GM12865 (cell line): ENCODE measurements around the gene ZNF487.
"Not testable (repeated sequence)": the region's sequence is repeated elsewhere in the genome, so short reads cannot be mapped to it uniquely, and the experiment has no call there.

ENCODE experiments used
- DNase-seq: peaks from one replicate; pipeline ENCODE4 v3.0.0; 2010; ENCODE audit warnings: low read depth
- H3K4me3 ChIP-seq: 2 replicates; pipeline ENCODE4 v1.5.1; 2011; ENCODE audit warnings: mild to moderate bottlenecking, low read depth, low read length, control low read depth
- CTCF ChIP-seq: IDR thresholded peaks from 2 replicates; pipeline ENCODE4 v1.5.1; 2011; ENCODE audit warnings: low read length, control low read depth, low read depth, inconsistent platforms; ENCODE audit not compliant: insufficient read depth; ENCODE audit errors: missing control alignments

Gene ZNF487

DNA sequence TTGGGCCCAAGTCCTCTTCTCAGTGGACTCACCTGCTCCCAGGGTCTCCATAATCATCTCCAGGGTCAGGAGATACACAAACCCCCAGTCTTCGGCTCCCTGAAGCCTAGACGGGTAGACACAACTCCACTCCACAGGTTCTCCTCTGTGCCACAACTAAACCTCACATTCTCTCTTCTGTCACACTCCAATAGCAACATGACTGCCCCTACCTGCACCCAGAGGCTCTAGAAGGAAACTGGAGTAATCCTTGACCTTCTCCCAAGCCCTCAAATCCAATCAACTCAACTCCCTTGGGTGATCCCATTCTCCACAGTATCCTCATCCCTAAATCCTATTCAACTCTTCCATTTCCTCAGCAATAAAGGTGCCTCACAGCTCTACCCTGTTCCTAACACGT, 44.2 kb upstream of the ZNF487 start:
- no peak overlapping the region for H3K4me3 ChIP-seq
- DNase-seq: no peak
- TF ChIP-seq CTCF: no peak

- not testable (repeated sequence) for DNase-seq, H3K4me3 ChIP-seq
Observed at GRCh38 chr10:43393186-43393585, 43.7 kb upstream of the ZNF487 start.

DNA sequence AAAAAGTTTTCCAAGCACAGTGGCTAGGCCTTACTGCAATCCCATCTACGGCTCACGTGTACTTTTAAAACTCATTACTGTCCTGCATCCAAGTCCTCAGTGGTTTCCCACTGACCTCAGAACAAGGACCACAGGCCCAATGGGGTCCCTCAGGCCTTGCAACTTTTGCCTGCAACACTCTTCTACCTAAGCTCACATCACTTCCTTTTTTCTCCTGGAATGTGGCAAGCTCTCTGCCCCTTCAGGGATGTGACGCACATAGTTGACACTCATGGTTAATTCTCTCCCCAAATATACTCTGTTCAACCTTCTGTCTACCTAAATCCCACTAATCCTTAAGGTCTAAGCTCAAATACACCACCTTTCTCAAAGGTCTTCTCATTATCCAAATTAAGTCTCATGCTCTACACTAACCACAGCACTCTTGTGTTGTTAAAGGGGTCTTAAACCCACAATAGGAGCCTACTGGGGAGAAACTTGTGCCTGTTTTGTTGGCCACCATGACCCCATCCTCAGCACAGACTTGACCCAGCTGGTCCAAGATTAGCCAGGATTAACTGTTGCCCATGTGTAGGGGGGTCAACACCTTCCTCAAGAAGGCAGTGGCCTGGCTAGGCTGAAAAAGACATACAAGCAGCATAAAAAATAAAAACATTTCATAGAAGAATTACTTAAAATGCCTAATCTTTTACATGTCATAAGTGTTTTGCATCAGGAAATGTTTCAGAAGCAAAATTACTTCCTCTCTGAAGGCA, 43.1 kb upstream of the ZNF487 start:
- no peak for DNase-seq
- no peak for TF ChIP-seq CTCF
- H3K4me3 ChIP-seq: no peak overlapping the region

- no peak for TF ChIP-seq CTCF
- peak overlapping the region; percentile 90 for H3K4me3 ChIP-seq
- DNase-seq: no peak
Observed at GRCh38 chr10:43394868-43395267, 42.0 kb upstream of the ZNF487 start.

DNA sequence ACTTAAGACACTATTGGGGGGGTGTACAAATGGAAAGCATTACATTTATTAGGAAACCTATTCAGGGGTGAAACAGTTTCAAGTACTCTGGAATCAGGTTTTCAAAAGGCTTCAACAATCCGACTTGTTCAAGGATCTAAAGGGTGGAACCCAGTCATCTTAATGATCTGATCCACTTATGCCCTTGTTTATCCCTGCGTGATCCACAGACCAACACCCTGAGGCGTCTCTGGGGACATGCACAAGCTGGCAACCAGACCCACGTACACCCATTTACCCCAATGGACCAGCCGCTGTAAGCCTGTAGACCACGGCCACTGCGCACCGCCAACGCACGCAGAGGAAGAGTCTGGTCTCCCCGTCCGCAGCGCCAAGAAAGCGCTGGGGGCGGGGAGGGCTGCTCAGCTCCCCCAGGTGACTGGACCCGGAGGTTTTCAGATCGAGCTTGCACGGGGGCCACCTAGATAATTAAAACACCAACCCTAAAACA, 41.3 kb upstream of the ZNF487 start:
- TF ChIP-seq CTCF: no peak
- peak; percentile 57 for DNase-seq
- peak overlapping the region; percentile 90 for H3K4me3 ChIP-seq

DNA sequence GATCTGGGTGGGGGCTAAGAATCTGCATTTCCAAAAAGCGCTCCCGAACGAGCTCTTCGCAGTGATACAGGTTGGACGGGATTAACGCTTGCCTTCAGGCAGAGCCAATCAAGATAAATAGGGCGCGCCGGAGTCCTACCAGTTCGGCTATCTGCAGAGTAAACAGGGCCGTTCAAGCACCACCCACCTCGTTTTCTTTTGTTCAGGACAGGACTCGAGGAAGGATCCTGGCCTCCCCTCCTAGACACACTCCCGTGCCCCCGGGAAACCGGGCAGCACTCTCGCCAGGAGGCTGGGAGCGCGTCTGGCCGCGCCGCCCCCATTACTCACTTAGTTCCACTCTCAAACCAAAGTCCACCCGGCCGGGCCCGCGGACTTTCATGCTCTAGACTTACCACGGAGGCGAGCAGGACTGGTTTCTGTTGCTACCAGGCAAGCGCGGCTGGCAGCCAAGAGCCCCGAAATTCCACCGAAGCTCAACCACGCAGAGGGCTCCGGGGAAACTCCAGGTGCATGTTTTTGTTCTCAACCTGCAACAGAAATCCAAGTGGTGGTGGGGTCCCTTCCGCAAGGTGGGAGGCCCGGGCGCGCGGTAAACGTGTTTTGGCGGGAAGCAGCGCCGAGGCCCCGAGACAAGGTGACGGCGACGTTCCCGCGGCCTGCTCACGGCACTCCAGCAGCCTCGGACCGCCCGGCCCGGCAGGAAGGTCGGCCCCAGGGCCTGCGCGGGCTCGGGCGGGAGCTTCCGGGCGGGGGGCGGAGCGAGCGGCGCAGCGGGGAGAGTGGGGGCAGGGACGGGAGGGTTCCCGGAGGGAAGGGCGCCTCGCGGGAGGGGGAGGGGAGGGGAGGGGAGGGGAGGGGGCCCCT, 40.6 kb upstream of the ZNF487 start:
- H3K4me3 ChIP-seq: peak overlapping the region; percentile 90
- DNase-seq: peak; percentile 91
- TF ChIP-seq CTCF: no peak

- DNase-seq: peak; percentile 96
- H3K4me3 ChIP-seq: peak overlapping the region; percentile 90
- no peak for TF ChIP-seq CTCF
Observed at GRCh38 chr10:43396928-43397624, 39.8 kb upstream of the ZNF487 start.
